Brain microvascular endothelial cell (primary cell): ENCODE data around the gene NAB2.

Source experiments
- DNase-seq: peaks from one replicate; pipeline ENCODE4 v3.0.0-alpha.2; 2020
- H3K27ac ChIP-seq: fragments of 250-450 bp; sonication (Bioruptor Pico); 2 replicates; pipeline ENCODE4 v1.5.1; 2020; ENCODE audit warnings: mild to moderate bottlenecking, moderate library complexity
- H3K27me3 ChIP-seq: fragments of 250-450 bp; sonication (Bioruptor Pico); replicated peaks from 2 replicates; pipeline ENCODE4 v1.5.1; 2020; ENCODE audit warnings: mild to moderate bottlenecking
- H3K36me3 ChIP-seq: fragments of 250-450 bp; sonication (Bioruptor Pico); replicated peaks from 2 replicates; pipeline ENCODE4 v1.5.1; 2020; ENCODE audit warnings: mild to moderate bottlenecking
- H3K4me3 ChIP-seq: 2 replicates; pipeline ENCODE4 v1.5.1; 2011; ENCODE audit warnings: low read depth, mild to moderate bottlenecking, control low read depth, low read length, moderate library complexity
- CTCF ChIP-seq: IDR thresholded peaks from 2 replicates; pipeline ENCODE4 v1.5.1; 2011; ENCODE audit warnings: low read depth, mild to moderate bottlenecking, moderate library complexity, low read length, control low read depth, inconsistent platforms; ENCODE audit errors: missing control alignments
- in situ Hi-C: cut with HindIII; loops from 2 replicates; pipeline ENCODE4 v1.10.0; 2017; ENCODE audit warnings: low sequenced_read_pairs, low pct_ligation_motif_present

Gene NAB2

GRCh38 chr12:57130941-57131340 lies 42.0 kb downstream of the NAB2 start:
- TF ChIP-seq CTCF: no peak
- in situ Hi-C loops: loop anchor here (5.0 kb wide), 1 partner anchor 56 kb away; no protein-coding TSS in a partner anchor

GRCh38 chr12:57131896-57132744 lies 43.2 kb downstream of the NAB2 start:
- TF ChIP-seq CTCF: no peak
- no peak for DNase-seq
- Histone ChIP-seq H3K36me3 (peaks cover 8% of the 10 kb centered on the region), H3K4me3 (peak overlapping the region; percentile 15), H3K27ac (peak overlapping the region; percentile 56), H3K27me3 (no peaks in the 10 kb centered on the region)
- in situ Hi-C loops: loop anchor here (5.0 kb wide), 1 partner anchor 55 kb away; no protein-coding TSS in a partner anchor

More at GRCh38 chr12:57130941-57131340, 42.0 kb downstream of the NAB2 start:
- Histone ChIP-seq H3K27ac (no peak overlapping the region), H3K4me3 (peak overlapping the region; percentile 78), H3K27me3 (no peaks in the 10 kb centered on the region), H3K36me3 (peaks cover 6% of the 10 kb centered on the region)
- DNase-seq: no peak

GRCh38 chr12:57133013-57133569 lies 44.2 kb downstream of the NAB2 start:
- peak overlapping the region; percentile 22 for H3K4me3 ChIP-seq
- H3K36me3 ChIP-seq: peaks cover 8% of the 10 kb centered on the region
- no peak for TF ChIP-seq CTCF
- H3K27me3 ChIP-seq: no peaks in the 10 kb centered on the region
- DNase-seq: peak; percentile 50
- in situ Hi-C loops: loop anchor here (5.0 kb wide), 1 partner anchor 54 kb away; no protein-coding TSS in a partner anchor
- H3K27ac ChIP-seq: peak overlapping the region; percentile 56

- Histone ChIP-seq H3K4me3 (no peak overlapping the region), H3K27ac (no peak overlapping the region), H3K27me3 (no peaks in the 10 kb centered on the region), H3K36me3 (peaks cover 14% of the 10 kb centered on the region)
- in situ Hi-C loops: loop anchor here (5.0 kb wide), 1 partner anchor 53 kb away; no protein-coding TSS in a partner anchor
- no peak for TF ChIP-seq CTCF
- DNase-seq: no peak
Measured at GRCh38 chr12:57133916-57134315, 45.0 kb downstream of the NAB2 start.

GRCh38 chr12:57134949-57135348 lies 46.0 kb downstream of the NAB2 start:
- no peak overlapping the region for H3K27ac ChIP-seq
- in situ Hi-C loops: loop anchor here (5.0 kb wide), 1 partner anchor 52 kb away; no protein-coding TSS in a partner anchor
- no peak overlapping the region for H3K4me3 ChIP-seq
- no peak for TF ChIP-seq CTCF
- DNase-seq: no peak
- no peaks in the 10 kb centered on the region for H3K27me3 ChIP-seq
- H3K36me3 ChIP-seq: peaks cover 24% of the 10 kb centered on the region
